ENCODE results near the gene KIF14.

DNA sequence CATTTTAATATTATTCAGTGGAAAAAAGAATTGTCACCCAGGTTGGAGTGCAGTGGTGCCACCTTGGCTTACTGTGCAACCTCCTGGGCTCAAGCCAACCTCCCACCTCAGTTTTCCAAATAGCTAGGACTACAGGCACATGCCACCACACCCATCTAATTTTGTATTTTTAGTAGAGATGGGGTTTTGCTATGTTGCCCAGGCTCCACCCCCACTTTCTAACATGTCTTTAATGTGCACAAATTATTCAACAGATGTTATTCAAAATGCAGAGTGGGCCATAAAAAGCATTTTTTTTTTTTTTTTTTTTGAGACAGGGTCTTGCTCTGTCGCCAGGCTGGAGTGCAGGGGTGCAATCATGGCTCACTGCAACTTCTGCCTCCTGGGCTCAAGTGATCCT is 31.8 kb upstream of the KIF14 start:
- no peak for TF ChIP-seq CTCF (IDR thresholded peaks at IDR 0.05)
- TF ChIP-seq POLR2A (IDR thresholded peaks at IDR 0.05): no peak
